Left forelimb (tissue), 1 donor: ENCODE data around the gene CUL4A.
"Not testable (repeated sequence)": the region's sequence is repeated elsewhere in the genome, so short reads cannot be mapped to it uniquely, and the experiment has no call there.

Experiments
- DNase-seq: peaks from one replicate; pipeline ENCODE4 v3.0.0-alpha.2; 2018; ENCODE audit warnings: low spot score

CUL4A gene

DNA sequence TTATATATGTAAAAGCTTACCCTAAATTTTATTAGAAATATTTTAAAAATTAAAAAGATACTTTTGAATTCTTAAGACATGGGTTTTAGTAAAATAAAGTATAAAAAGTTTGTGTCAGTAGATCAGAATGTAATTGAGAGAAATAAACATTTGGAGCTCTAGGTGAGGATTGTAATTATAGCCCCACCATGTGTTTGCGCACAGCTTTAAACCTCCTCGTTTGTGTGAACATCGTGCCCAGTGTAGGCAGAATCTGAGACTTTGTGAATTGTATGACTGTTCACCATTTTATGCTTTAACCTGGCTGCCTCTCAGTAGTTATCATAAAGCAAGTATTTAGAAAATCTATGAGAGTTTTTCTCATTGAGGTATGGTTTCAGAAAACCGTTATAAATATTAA is 29.1 kb downstream of the CUL4A start:
- DNase-seq, result no peak

DNA sequence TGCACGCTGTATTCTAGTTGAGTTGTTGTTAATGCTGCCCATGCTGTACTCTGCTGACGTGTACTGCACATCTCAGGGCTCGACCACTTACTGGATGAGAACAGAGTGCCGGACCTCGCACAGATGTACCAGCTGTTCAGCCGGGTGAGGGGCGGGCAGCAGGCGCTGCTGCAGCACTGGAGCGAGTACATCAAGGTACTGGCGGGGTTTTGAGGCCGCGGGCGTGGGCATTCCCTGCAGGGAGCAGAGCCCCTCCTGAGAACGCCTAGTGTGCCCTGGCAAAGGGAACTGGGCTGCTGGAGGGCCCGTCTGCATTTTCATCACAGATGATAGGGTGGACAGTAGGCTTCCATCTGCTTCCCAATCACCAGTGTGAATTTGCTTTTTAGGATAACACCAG is 29.9 kb downstream of the CUL4A start:
- no peak for DNase-seq

DNA sequence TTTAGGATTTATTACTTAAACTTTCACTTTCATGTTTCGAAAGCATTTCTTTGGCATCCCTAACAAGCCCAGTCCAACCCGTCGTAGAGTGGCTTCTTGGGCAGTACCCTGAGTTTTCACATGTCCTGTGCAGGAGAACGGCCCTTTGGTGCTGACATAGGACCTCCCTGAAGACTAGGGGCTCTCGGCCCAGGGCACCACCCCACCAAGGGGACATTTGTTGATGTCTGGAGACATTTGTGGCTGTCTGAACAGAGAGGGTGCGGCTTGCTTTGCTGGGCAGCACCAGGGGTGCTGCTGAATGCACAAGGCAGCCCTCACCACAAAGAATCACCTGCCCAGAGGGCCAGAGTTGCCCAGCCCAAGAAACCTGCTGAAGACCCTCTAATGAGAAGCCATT is 30.6 kb downstream of the CUL4A start:
- DNase-seq, result no peak

GRCh38 chr13:113241623-113242022 is 32.2 kb downstream of the CUL4A start:
- DNase-seq, result not testable (repeated sequence)

- DNase-seq, result no peak
These were observed 34.4 kb downstream of the CUL4A start for GRCh38 chr13:113243847-113244246.

GRCh38 chr13:113245849-113246796 is 36.7 kb downstream of the CUL4A start:
- no peak for DNase-seq

- no peak for DNase-seq
These were observed 43.2 kb downstream of the CUL4A start for GRCh38 chr13:113252516-113253095.

DNA sequence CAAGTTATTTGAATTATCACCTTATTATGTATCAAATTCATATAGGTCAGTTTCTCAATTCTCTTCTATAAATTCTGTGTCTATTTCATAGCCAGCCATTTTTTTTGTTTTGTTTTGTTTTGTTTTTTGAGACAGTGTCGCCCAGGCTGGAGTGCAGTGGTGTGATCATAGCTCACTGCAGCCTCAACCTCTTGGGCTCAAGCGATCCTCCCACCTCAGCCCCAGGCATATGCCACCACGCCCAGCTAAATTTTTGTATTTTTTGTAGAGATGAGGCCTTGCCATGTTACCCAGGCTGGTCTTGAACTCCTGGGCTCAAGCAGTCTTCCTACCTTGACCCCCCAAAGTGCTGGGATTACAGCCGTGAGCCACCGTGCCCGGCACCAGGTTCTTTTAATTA is 48.5 kb downstream of the CUL4A start:
- DNase-seq, result not testable (repeated sequence)

DNA sequence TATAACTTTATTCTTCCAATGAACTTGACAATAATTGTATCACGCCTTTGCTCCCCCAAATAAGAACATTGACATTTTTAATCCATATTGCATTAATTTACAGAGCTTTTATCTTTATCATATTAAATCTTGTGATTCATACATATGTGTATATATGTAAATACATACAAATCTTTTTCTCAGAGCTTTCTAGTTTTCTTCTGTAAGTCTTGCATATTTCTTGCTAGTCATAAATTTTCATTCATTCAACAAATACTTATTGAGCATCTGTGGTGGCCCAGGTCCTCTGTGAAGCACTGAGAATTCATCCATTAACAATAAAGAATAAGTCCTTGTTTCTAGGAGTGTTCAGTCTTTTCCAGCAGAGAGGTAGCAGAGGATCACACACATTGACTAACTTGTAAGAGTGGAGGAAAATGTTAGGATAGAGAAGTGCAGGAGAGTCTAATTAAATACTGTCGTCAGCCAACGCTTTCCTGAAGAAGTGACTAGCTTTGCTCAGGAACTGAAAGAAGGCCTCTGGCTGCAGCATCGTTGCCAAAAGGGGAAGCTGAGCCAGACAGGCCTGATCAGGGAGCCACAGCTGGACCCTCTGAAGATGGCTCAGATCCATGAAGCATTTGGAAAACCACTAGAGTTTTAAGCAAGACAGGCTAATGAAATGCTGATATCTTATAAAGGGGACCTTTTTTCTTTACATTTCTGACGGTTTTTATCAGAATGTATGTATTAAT is 49.1 kb downstream of the CUL4A start:
- no peak for DNase-seq

- no peak for DNase-seq
These were observed 51.6 kb downstream of the CUL4A start for GRCh38 chr13:113260996-113261395.

DNA sequence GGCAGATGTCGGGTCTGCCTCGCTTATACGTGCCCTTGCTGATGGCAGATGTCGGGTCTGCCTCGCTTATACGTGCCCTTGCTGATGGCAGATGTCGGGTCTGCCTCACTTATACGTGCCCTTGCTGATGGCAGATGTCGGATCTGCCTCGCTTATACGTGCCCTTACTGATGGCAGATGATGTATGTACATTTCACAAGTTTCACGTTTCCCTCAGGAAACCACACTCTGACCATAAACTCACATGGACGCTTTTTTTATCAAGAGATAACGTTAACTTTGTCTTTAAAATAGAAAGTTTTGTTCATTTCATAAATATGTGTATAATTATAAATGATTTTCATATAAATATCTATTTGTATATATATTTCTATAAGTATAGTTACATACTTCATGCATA is 53.6 kb downstream of the CUL4A start:
- DNase-seq, result not testable (repeated sequence)

GRCh38 chr13:113267642-113268405 is 58.4 kb downstream of the CUL4A start:
- no peak for DNase-seq

- no peak for DNase-seq
These were observed 62.6 kb downstream of the CUL4A start for GRCh38 chr13:113272031-113272430.

DNA sequence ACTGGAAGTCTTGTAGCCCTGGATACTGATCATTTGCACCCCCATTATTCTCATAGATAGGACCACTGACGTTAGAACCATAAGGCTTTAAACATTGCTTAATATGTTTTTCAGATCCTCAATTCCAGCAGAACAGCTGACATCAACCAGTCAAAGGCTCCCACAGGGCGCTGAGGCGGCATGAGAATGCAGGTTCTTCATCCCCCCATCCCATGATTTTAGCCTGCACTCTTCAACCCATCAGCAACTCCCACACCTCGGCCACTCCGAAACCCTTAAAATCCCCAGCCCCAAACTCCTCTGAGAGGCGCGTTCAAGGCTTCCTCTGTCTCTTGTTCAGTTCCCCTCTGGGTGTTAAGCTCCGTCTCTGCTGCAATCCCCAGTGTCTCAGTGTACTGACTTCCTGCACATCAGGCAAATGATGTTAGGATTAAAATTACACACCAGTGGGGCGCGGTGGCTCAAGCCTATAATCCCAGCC is 63.3 kb downstream of the CUL4A start:
- no peak for DNase-seq

DNA sequence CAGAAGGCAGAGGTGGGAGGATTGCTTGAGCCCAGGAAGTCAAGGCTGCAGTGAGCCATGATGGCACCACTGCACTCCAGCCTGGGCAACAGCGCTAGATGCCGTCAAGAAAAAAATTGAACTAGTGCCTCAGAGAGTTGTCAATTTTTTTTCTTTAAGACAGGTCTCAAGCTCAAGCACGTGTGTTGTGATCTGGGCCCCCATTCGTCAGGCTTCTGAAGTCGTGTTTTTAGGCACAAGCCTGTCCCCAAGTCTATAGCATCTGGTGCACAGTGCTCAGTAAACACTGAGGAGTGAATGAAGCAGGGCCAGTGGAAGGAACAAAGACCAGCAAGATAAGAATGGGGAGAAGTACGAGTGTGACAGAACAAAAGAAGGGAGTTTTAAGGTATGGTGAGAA is 63.9 kb downstream of the CUL4A start:
- DNase-seq, result no peak

DNA sequence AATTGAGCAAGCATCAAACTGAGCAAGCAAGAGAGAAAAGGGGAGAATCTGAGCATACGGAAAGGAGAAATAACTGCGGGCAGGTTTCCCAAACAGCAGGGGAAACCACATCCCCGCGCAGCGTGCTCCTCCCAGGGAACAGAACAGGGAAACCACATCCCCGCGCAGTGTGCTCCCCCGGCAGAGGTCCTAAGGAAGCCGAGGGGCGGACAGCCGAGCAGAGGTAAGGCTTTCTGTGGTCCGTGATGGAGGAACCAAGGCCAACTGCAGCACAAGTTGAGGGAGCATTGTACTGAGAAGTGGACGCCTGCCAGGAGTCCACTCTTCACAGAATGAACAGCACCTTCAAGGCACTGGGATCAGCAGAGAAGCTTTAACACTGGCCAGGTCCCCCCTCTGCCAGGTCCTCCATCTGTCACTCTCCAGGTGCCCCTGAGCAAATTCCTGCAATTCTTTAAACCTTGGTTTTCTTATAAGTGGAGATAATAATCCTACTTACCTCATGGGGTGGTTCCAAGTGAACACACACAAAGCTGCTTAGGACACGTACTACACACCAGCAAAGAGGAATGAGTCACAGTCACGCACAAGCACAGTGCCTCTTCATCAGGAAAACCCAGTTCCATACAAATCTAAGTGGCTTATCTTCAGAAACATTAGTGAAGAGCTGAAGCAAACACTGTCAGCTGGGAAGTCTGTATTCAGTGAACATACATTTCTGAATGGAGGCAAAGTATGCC is 64.6 kb downstream of the CUL4A start:
- DNase-seq, result no peak

DNA sequence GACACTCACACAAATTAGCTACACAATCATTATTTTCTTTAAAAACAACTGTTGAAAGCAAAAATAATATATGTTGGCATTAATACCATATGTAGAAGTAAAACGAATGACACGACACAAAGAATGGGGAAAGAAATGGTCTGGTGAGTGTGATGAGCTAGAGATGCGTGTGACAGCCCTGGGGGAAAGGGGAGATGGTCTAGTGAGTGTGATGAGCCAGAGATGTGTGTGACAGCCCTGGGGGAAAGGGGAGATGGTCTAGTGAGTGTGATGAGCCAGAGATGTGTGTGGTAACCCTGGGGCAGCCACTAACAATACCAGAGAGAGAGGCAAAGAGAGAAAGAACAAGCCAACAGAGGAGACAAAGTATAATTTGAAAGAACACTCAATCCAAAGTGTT is 65.3 kb downstream of the CUL4A start:
- no peak for DNase-seq

GRCh38 chr13:113275387-113275786 is 66.0 kb downstream of the CUL4A start:
- no peak for DNase-seq

DNA sequence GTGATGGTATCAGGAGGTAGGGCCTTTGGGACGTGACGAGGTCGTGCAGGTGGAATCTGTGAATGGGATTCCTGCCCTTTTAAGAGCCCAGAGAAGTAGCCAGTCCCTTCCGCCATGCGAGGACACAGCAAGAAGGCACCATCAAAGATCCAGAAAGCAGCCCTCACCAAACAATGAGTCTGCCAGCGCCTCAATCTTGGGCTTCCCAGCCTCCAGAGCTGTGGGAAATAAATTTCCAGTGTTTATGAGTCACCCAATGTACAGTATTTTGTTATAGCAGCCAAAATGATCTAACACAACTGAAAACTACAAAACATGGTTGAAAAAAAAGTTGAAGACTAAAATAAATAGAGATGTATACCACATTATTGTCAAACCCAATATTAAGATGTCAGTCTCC is 70.7 kb downstream of the CUL4A start:
- DNase-seq, result no peak

GRCh38 chr13:113283904-113284303 is 74.5 kb downstream of the CUL4A start:
- no peak for DNase-seq

DNA sequence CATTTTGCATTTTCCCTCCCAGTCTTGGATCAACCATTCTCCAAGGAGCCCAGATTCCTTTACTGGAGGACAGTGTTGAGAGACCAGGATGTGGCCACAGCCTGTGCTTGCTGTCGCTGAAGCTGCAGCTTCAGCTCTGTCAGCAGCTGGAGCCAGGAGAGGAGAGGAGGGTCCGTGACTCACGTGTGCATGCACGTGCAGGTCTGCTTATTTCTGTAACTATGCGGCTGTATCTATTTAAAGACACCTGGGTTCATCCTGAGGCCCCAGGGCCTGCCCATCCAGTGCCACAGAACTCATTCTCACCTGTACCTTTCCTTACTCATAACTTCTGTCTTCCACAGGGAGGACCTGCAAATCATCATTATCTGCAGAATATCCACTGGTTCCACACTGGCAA is 79.5 kb downstream of the CUL4A start:
- DNase-seq, result no peak
